Lower lobe of right lung (tissue), 2 donors: ENCODE data around the gene TMEM121. TPM values are rescaled to one million over a fixed set of nuclear protein-coding genes. Genes with fewer than 3 reads are reported as not detected.
A peak's percentile ranks its signal among the peaks of the same experiment; 100 is the strongest.

Experiments
- ATAC-seq, 2 donors: fragments of 200-7000 bp; cut with Tn5 transposase; one replicate each; pipeline ENCODE4 v1.9.1; 2020 to 2022; ENCODE audit warnings: mild to moderate bottlenecking in 2 of 2, moderate library complexity in 2 of 2
- DNase-seq: peaks from one replicate; pipeline ENCODE4 v3.0.0-alpha.2; 2020
- H3K27ac ChIP-seq: fragments of 200-600 bp; one replicate; pipeline ENCODE4 v1.8.0; 2022
- H3K27me3 ChIP-seq: fragments of 200-600 bp; one replicate; pipeline ENCODE4 v1.8.0; 2022; ENCODE audit warnings: low read depth
- H3K36me3 ChIP-seq: fragments of 200-600 bp; one replicate; pipeline ENCODE4 v1.8.0; 2022; ENCODE audit warnings: mild to moderate bottlenecking
- H3K4me1 ChIP-seq: fragments of 200-600 bp; one replicate; pipeline ENCODE4 v1.8.0; 2022
- H3K4me3 ChIP-seq: fragments of 200-600 bp; one replicate; pipeline ENCODE4 v1.8.0; 2022; ENCODE audit warnings: mild to moderate bottlenecking
- H3K9me3 ChIP-seq: fragments of 200-600 bp; one replicate; pipeline ENCODE4 v1.8.0; 2022
- intact Hi-C: fragments of 100-400 bp; cut with DNase I; formaldehyde crosslinking; loops from one replicate; pipeline ENCODE4 v1.11.0; 2022
- total RNA-seq: library from RNA; stranded (reverse); fragmentation: NEBNext Ultra II Directional; extraction: Animal tissue kit (Norgen Biotek cat#: 25700); gene quantifications from one replicate; pipeline ENCODE4 v1.2.1, GENCODE V29; 2021
- TF ChIP-seq, protein P1 (sequence below): fragments of 200-600 bp; IDR thresholded peaks from one replicate; pipeline ENCODE4 v1.8.0; 2022; ENCODE audit warnings: antibody characterized with exemption, mild to moderate bottlenecking
- donor health status: DM: no; HTN: yes; CAD: no; lungs with severe emphysema.

The TMEM121 gene
- total RNA-seq, 1 donor from 2014 or later: 3.0 TPM

DNA sequence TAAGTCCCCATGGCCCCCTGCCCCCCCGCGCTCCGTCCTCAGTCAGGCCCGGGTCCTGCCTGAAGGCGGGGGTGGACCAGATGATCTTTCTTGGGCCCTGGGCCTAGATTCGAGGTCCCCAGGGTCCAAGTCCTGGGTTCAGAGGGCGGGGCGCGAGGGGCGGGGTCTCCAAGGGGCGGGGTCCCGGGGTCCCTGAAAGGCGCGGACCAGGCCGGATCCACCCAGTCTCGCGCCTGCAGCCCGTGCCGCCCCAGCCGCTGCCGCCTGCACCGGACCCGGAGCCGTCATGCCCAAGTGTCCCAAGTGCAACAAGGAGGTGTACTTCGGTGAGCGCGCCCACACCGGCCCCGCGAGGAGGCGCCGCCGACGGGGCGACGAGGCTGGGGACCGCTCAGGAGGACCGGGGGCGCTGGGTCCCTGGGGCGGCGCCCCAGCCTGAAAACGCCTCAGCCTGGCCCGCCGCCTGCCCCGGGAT, 39.4 kb upstream of the TMEM121 start:
- intact Hi-C loops: no loop called here
- peak overlapping the region; percentile 83 for H3K4me3 ChIP-seq
- no peaks in the 10 kb centered on the region for H3K27me3 ChIP-seq
- peak overlapping the region; percentile 99 for H3K27ac ChIP-seq
- no peaks in the 10 kb centered on the region for H3K36me3 ChIP-seq
- H3K9me3 ChIP-seq: no peaks in the 10 kb centered on the region
- ATAC-seq: no peak
- DNase-seq: peak; percentile 81
- TF ChIP-seq, protein P1, sequence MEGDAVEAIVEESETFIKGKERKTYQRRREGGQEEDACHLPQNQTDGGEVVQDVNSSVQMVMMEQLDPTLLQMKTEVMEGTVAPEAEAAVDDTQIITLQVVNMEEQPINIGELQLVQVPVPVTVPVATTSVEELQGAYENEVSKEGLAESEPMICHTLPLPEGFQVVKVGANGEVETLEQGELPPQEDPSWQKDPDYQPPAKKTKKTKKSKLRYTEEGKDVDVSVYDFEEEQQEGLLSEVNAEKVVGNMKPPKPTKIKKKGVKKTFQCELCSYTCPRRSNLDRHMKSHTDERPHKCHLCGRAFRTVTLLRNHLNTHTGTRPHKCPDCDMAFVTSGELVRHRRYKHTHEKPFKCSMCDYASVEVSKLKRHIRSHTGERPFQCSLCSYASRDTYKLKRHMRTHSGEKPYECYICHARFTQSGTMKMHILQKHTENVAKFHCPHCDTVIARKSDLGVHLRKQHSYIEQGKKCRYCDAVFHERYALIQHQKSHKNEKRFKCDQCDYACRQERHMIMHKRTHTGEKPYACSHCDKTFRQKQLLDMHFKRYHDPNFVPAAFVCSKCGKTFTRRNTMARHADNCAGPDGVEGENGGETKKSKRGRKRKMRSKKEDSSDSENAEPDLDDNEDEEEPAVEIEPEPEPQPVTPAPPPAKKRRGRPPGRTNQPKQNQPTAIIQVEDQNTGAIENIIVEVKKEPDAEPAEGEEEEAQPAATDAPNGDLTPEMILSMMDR: no peak
- H3K4me1 ChIP-seq: peaks cover 79% of the 10 kb centered on the region

DNA sequence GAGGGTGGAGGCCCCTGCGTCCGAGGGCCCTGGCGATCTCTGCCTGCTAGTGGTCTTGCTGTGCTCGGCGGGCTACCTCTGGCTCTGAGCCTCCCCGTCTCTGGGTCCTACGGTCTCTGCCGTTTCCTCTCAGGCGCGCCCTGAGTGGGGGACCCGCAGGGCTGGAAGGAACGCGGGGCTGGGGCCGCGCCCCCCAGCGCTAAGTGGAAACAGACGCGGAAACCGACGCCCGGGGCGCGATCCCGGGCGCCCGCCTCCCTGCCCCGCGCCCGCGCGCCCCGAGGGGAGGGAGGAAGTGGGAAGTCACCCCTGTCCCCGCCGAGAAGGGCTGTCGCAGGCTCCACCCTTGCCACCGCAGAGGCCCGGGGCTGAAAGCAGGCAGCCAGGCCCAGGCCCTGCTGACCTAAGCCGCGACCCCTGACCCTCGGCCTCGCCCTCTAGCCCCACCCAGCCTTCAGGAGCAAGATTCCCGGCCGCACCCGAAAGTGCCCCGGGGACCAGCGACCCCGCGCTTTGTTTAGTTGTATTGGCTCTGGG, 38.9 kb upstream of the TMEM121 start:
- H3K27me3 ChIP-seq: no peaks in the 10 kb centered on the region
- TF ChIP-seq, protein P1: no peak
- H3K4me1 ChIP-seq: peaks cover 74% of the 10 kb centered on the region
- ATAC-seq (peak in 1 of 2 donors; percentile 21), DNase-seq (peak; percentile 87)
- H3K4me3 ChIP-seq: peak overlapping the region; percentile 83
- H3K27ac ChIP-seq: peak overlapping the region; percentile 99
- intact Hi-C loops: no loop called here
- no peaks in the 10 kb centered on the region for H3K9me3 ChIP-seq
- no peaks in the 10 kb centered on the region for H3K36me3 ChIP-seq

DNA sequence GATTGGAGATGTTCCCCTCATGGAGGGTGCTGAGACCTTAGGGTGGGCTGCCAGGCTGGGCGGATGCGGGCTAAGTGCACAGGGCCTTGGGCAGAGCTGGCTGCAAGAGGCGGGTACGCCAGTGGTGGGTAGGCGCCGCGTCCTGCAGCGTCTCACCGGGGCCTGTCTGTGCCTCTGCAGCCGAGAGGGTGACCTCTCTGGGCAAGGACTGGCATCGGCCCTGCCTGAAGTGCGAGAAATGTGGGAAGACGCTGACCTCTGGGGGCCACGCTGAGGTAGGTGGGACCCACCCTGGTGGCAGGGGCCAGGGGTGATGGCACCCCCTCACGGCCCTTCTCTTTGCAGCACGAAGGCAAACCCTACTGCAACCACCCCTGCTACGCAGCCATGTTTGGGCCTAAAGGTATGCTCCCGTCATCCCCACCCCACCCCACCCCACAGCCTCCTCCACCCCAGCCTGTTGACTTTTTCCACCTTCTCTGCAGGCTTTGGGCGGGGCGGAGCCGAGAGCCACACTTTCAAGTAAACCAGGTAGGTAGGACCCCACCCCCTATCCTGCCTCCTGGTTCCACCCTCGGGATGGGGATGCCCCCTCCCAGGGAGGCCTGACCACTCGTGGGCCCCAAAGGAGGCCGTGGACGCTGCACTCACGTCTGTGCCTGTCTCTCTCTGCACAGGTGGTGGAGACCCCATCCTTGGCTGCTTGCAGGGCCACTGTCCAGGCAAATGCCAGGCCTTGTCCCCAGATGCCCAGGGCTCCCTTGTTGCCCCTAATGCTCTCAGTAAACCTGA, 38.2 kb upstream of the TMEM121 start:
- H3K4me3 ChIP-seq: peak overlapping the region; percentile 83
- peaks cover 67% of the 10 kb centered on the region for H3K4me1 ChIP-seq
- intact Hi-C loops: no loop called here
- TF ChIP-seq, protein P1: no peak
- H3K36me3 ChIP-seq: no peaks in the 10 kb centered on the region
- no peaks in the 10 kb centered on the region for H3K9me3 ChIP-seq
- no peaks in the 10 kb centered on the region for H3K27me3 ChIP-seq
- peak overlapping the region; percentile 99 for H3K27ac ChIP-seq
- ATAC-seq: no peak
- DNase-seq: no peak

DNA sequence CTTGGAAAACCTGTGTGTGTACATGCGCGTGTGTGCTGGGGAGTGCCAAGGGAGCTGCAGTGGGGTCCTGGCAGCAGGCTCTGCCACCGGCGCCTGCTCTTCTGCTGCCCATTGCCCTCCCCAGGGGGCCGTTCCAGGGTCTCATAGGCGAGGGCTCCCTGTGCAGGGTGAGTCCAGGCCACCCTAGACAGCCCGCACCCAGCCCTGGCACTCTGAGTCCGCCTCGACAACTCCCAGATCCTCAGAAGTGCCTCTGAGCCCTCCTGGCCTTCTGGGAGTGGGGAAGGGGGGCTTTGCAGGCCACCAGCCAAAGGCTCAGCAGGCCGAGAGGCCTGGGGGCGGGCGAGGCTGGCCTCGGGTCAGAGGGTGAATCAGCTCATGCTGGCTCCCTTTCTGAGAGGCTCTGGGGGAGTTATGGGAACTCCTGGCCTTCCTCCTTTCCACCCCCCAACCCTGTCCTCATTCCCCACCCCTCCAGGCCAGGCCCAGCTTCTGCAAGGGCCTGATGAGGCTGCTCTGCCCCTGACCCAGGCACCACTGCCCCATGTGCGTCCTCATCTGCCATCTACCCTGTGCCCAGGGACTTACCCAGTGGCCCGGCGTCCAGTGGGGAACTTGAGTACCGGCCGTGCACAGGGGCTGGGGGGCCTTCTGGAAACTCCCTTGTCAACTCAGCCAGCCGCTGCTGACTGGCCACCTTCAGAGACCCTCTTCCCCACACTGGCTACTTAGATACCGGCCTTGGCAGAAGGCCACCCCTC, 37.4 kb upstream of the TMEM121 start:
- intact Hi-C loops: no loop called here
- Histone ChIP-seq H3K27ac (peak overlapping the region; percentile 99), H3K4me1 (peaks cover 60% of the 10 kb centered on the region), H3K27me3 (no peaks in the 10 kb centered on the region), H3K9me3 (no peaks in the 10 kb centered on the region), H3K4me3 (peak overlapping the region; percentile 83), H3K36me3 (no peaks in the 10 kb centered on the region)
- TF ChIP-seq, protein P1: no peak
- DNase-seq (no peak), ATAC-seq (no peak)

DNA sequence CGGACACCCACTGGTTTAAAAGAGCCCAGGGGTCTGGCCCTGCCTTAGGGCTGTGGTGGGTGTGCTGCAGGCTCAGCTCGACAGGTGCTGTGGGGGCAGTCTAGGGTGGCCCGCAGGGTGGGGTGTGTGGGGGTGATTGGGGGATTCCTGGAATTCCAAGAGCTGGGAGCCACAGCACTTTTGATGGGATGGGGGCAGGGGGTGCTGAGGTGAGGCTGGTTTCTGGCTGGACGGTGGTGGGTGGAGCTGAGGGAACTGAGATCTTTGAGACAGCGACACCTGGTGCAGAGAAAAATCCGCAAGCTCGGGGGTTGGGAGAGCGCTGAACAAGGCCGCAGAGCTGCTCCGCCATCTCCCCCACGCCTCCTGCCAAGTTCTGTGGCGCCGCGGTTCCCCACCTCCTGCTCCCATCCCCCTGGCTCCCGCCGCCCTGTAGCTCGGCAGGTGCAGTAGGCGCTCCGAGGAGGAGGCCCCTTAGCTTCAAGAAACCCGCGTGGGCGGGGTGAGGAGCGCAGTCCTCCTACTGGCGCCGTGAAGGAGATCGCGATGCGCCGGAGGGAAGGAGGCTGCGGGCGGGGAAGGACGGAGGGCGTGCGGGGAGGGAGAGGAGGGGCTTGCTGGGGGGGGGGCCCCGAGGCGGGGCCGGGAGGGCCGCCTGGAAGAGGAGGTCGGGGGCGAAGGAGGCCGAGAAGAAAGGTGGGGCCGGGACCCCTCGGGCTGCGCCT, 36.7 kb upstream of the TMEM121 start:
- peaks cover 52% of the 10 kb centered on the region for H3K4me1 ChIP-seq
- H3K36me3 ChIP-seq: no peaks in the 10 kb centered on the region
- intact Hi-C loops: no loop called here
- TF ChIP-seq, protein P1: peak; percentile 63
- H3K27ac ChIP-seq: peak overlapping the region; percentile 99
- peak overlapping the region; percentile 83 for H3K4me3 ChIP-seq
- peak; percentile 16 to 37 for ATAC-seq
- no peaks in the 10 kb centered on the region for H3K27me3 ChIP-seq
- peak; percentile 89 for DNase-seq
- no peaks in the 10 kb centered on the region for H3K9me3 ChIP-seq
